Dermis lymphatic vessel endothelial cell (primary cell): Measurements from ENCODE around the gene TJP2. TPM values are rescaled to one million over a fixed set of nuclear protein-coding genes. Genes with fewer than 3 reads are reported as not detected.

Source experiments
- total RNA-seq: library from RNA; depleted of rRNA; stranded (reverse); fragments of >200 nt; gene quantifications from 2 replicates; pipeline ENCODE4 v1.2.1, GENCODE V29; 2014

The TJP2 gene
- 70.5 and 83.2 TPM in 2 replicates for total RNA-seq

GRCh38 chr9:69173891-69174615 is at the start of gene TJP2:
TSS of gene TJP2 (plus strand) at chr9:69174277. CDS start at chr9:69174373, 96 bp downstream.

Other genes starting within 250 kb of the TJP2 start
- not detected in 2 replicates for gene PRKACG, start 160.2 kb upstream of the TJP2 start, total RNA-seq
- 0.65 and 1.4 TPM in 2 replicates for gene FXN, start 138.5 kb upstream of the TJP2 start, total RNA-seq
- gene ENTREP1, start 150.9 kb downstream of the TJP2 start, total RNA-seq, result 7.6 and 8.0 TPM in 2 replicates